Nucleus accumbens (tissue), 56 donors: ENCODE data around the gene DNAJA4.

Experiments
- DNase-seq, 56 donors: peaks; one replicate each; lab custom pipeline; 2025; lab: John Stamatoyannopoulos, UW

Gene DNAJA4

GRCh38 chr15:78274994-78275393 lies 10.6 kb downstream of the DNAJA4 start:
- DNase-seq, result no peak

- DNase-seq, result no peak
These were observed 11.9 kb downstream of the DNAJA4 start for GRCh38 chr15:78276064-78276943.

GRCh38 chr15:78280319-78281072 lies 16.1 kb downstream of the DNAJA4 start:
- DNase-seq, result peak in 3 of 56 donors; percentile 9 to 43 (median 25)

- no peak for DNase-seq
These were observed 18.0 kb downstream of the DNAJA4 start for GRCh38 chr15:78282324-78282723.

- no peak for DNase-seq
These were observed 20.4 kb downstream of the DNAJA4 start for GRCh38 chr15:78284758-78285157.

- DNase-seq, result no peak
These were observed 25.9 kb downstream of the DNAJA4 start for GRCh38 chr15:78290222-78290621.

GRCh38 chr15:78291052-78291451 lies 26.7 kb downstream of the DNAJA4 start:
- DNase-seq, result no peak

GRCh38 chr15:78291698-78292097 lies 27.3 kb downstream of the DNAJA4 start:
- DNase-seq, result no peak

GRCh38 chr15:78292219-78292618 lies 27.9 kb downstream of the DNAJA4 start:
- no peak for DNase-seq

GRCh38 chr15:78299101-78299930 lies 35.0 kb downstream of the DNAJA4 start, which contains the start of gene SKIC8:
Gene SKIC8 (minus strand): TSS chr15:78299609. CDS start chr15:78295686, 3,923 bp downstream.
- DNase-seq, result peak in 55 of 56 donors; percentile 45 to 95 (median 81)

- no peak for DNase-seq
These were observed 37.0 kb downstream of the DNAJA4 start for GRCh38 chr15:78301326-78301725.

GRCh38 chr15:78301828-78302227 lies 37.5 kb downstream of the DNAJA4 start:
- DNase-seq, result no peak

GRCh38 chr15:78302579-78303312 lies 38.4 kb downstream of the DNAJA4 start:
- no peak for DNase-seq

GRCh38 chr15:78304216-78305066 lies 40.1 kb downstream of the DNAJA4 start:
- DNase-seq, result no peak

- no peak for DNase-seq
These were observed 41.9 kb downstream of the DNAJA4 start for GRCh38 chr15:78306176-78306774.

GRCh38 chr15:78307976-78308375 lies 43.6 kb downstream of the DNAJA4 start:
- DNase-seq, result no peak

GRCh38 chr15:78308422-78309032 lies 44.2 kb downstream of the DNAJA4 start:
- DNase-seq, result peak in 53 of 56 donors; percentile 5 to 84 (median 47)

GRCh38 chr15:78311292-78311691 lies 46.9 kb downstream of the DNAJA4 start:
- no peak for DNase-seq
